Hematopoietic multipotent progenitor cell treated with erythropoietin and hydrocortisone succinate and interleukin-3 and kit ligand, for 4 days (in vitro differentiated cells): ENCODE data around the gene SMIM10L1.

Experiments
- DNase-seq: peaks from one replicate; pipeline ENCODE4 v3.0.0-alpha.2; 2015

Gene SMIM10L1

DNA sequence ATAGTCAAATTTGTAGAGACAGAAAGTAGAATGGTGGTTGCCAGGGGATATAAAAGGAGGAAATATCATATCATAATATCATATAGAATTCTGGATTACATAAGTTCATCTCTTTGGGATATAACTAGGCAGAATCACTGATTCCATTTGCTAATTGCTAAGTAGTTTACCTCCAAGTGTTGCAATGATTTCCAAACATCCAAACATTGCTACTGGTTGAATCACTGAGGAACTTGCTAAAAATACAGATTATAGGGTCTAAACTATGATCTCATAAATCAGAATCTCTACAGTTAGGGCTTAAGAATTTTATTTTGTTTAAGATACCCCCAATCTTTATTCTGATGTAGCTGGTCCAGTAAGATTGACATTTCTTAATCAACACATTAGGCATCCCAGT is 31.8 kb downstream of the SMIM10L1 start:
- DNase-seq, result no peak

DNA sequence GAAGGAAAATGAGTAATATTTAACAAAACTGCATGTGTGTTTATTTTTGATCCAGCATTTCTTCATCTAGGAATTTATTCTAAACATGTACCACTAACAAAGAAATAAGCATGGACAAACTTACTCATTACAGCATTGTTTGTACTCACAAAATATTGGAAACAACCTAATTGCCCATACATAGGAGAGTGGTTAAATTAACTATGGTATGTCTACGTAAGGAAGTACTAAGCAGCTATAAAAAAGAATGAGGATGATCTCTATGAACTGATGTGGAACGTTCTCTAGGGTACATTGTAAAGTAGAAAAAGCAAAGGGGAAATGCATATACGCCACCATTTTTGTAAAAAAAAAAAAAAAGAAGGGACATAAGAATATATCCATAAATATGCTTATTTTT is 33.2 kb downstream of the SMIM10L1 start:
- no peak for DNase-seq

DNA sequence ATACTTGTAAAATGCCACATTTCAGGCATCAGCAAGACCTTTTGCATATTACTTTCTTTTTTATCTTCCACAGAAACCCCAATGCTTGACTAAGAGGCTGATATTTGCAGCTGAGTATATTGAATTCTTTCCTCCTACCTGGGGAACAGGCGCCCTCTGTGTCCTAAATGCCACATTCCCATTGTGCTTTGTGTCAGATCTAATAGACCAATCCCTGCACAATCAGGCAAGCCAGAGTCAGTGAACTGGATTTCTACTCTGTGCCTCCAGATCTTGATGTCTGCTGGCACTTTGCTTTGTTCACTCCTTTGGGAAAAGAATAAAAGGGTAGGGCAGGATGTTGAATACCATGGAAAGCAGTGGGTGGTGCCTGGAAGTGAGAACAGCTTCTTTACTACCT is 38.1 kb downstream of the SMIM10L1 start:
- DNase-seq, result peak; percentile 3
